ENCODE data around the gene TYW3.

DNA sequence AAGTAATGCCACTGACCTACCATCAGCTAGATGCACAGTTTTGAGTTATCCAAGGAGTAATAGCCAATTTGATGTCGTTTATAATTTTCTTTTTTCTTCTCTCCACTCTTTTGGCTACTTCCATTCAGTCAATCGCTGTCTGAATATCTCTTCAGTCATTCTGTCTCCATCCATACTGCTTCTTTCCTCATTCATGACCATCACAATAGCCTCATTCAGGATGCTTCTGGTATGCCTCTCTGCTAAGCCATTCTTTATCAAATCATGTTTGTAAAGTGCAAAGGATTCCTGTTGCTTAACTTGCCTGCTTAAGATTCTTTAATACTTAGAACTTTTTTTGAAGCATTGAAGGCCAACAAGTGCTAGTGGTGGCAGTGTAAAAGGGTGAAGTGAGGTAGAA, 20.2 kb downstream of the TYW3 start:
- TF ChIP-seq JUN (IDR thresholded peaks at IDR 0.05; ENCODE audit: low read depth, low read length) (no peak), TCF12 (IDR thresholded peaks at IDR 0.05; ENCODE audit: low read depth, low read length) (no peak), TBP (IDR thresholded peaks at IDR 0.05; ENCODE audit: low read depth, low read length) (no peak), RAD21 (IDR thresholded peaks at IDR 0.05 in 1 of 2, conservative IDR thresholded peaks at IDR 0.05 in 1 of 2; ENCODE audit: low read depth in 2 of 2, low read length in 2 of 2) (no peak), BCL11A (IDR thresholded peaks at IDR 0.05; ENCODE audit: low read depth in 2 of 2, low read length in 2 of 2) (no peak), KDM1A (IDR thresholded peaks at IDR 0.05; ENCODE audit: borderline replicate concordance, low read length) (no peak), PHF8 (conservative IDR thresholded peaks at IDR 0.05; ENCODE audit: low read depth, low read length) (no peak), HDAC2 (IDR thresholded peaks at IDR 0.05; ENCODE audit: borderline replicate concordance in 1 of 2, low read depth in 2 of 2, low read length in 2 of 2) (no peak), JUND (IDR thresholded peaks at IDR 0.05; ENCODE audit: low read length) (no peak), POLR2AphosphoS5 (IDR thresholded peaks at IDR 0.05; ENCODE audit: low read depth, low read length) (no peak), EP300 (IDR thresholded peaks at IDR 0.05; ENCODE audit: borderline replicate concordance in 1 of 2, low read depth in 2 of 2, low read length in 2 of 2) (no peak)
- TF ChIP-seq, protein P1, sequence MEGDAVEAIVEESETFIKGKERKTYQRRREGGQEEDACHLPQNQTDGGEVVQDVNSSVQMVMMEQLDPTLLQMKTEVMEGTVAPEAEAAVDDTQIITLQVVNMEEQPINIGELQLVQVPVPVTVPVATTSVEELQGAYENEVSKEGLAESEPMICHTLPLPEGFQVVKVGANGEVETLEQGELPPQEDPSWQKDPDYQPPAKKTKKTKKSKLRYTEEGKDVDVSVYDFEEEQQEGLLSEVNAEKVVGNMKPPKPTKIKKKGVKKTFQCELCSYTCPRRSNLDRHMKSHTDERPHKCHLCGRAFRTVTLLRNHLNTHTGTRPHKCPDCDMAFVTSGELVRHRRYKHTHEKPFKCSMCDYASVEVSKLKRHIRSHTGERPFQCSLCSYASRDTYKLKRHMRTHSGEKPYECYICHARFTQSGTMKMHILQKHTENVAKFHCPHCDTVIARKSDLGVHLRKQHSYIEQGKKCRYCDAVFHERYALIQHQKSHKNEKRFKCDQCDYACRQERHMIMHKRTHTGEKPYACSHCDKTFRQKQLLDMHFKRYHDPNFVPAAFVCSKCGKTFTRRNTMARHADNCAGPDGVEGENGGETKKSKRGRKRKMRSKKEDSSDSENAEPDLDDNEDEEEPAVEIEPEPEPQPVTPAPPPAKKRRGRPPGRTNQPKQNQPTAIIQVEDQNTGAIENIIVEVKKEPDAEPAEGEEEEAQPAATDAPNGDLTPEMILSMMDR (IDR thresholded peaks at IDR 0.05; ENCODE audit: control extremely low read depth in 1 of 3, insufficient read depth in 1 of 3, low read depth in 1 of 3, low read length in 3 of 3): no peak
- TF ChIP-seq, protein P2, sequence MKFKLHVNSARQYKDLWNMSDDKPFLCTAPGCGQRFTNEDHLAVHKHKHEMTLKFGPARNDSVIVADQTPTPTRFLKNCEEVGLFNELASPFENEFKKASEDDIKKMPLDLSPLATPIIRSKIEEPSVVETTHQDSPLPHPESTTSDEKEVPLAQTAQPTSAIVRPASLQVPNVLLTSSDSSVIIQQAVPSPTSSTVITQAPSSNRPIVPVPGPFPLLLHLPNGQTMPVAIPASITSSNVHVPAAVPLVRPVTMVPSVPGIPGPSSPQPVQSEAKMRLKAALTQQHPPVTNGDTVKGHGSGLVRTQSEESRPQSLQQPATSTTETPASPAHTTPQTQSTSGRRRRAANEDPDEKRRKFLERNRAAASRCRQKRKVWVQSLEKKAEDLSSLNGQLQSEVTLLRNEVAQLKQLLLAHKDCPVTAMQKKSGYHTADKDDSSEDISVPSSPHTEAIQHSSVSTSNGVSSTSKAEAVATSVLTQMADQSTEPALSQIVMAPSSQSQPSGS (IDR thresholded peaks at IDR 0.05; ENCODE audit: low read length): no peak
- TF ChIP-seq, protein P3, sequence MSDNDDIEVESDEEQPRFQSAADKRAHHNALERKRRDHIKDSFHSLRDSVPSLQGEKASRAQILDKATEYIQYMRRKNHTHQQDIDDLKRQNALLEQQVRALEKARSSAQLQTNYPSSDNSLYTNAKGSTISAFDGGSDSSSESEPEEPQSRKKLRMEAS (IDR thresholded peaks at IDR 0.05): no peak
